Activated CD4-positive, alpha-beta T cell treated with anti-CD3 and anti-CD28 coated beads, Interleukin-2, amount 50 U/mL, for 1 hour (primary cell): ENCODE data around the gene SMOC2.
"Not testable (repeated sequence)": the region's sequence is repeated elsewhere in the genome, so short reads cannot be mapped to it uniquely, and the experiment has no call there.

ENCODE experiments used
- DNase-seq: peaks from one replicate; pipeline ENCODE4 v3.0.0-alpha.2; 2020

Gene SMOC2

GRCh38 chr6:168692193-168692914 is 251.4 kb downstream of the SMOC2 start:
- no peak for DNase-seq

GRCh38 chr6:168692915-168693257 is 251.9 kb downstream of the SMOC2 start:
- DNase-seq = not testable (repeated sequence)

DNA sequence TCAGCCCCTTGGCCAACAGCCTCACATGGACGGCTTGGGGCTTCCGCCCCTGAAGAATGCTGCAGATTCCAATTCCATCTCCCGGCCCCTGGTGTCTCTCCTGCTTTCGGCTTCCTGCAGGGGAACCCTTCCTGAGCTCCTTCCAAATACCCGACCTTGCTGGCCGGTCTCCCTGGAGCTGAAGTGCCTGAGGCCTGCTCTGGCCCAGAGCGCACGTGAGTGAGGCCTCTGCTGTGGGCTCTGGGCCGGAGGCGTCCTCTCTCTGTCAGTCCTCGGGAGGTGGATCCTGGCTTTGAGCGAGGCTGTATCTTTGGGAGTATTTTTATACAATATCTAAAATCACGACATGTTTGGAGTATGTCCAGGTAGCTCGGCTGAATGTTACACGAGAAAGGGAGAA is 253.8 kb downstream of the SMOC2 start:
- not testable (repeated sequence) for DNase-seq

- DNase-seq = no peak
These were observed 254.7 kb downstream of the SMOC2 start for GRCh38 chr6:168695701-168696100.

- DNase-seq = no peak
These were observed 257.9 kb downstream of the SMOC2 start for GRCh38 chr6:168698923-168699322.

DNA sequence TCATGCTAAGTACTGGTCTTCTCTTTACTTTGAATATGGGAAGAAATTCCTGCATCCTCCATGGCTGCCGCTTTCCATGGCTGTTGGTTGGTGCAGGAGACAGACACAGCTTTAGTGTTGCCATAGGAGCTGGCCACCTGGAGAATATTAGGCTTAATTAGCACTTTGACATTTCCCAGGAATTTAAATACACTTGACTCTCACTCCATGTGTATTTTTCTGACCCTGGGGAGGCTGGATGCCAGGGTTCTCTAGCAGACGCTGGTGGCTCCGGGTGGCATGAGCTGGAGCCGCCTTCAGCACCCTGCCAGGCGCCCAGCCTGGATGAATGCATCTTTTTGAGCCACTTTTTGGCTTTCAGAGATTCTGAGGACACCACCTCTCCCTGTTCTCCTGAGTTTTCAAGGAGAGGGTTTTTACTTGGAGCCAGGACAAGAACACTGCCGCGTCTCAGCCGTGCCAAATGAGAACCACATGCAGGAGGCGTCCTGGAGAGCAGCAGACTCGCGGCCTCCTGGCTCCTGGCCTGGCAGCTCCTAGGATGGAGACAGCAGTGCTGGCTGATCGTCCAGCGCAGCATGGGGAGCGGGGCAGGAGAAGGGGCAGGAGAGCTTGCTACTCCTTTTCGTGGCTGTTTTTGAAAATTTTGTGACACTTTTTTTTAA is 258.8 kb downstream of the SMOC2 start:
- no peak for DNase-seq

DNA sequence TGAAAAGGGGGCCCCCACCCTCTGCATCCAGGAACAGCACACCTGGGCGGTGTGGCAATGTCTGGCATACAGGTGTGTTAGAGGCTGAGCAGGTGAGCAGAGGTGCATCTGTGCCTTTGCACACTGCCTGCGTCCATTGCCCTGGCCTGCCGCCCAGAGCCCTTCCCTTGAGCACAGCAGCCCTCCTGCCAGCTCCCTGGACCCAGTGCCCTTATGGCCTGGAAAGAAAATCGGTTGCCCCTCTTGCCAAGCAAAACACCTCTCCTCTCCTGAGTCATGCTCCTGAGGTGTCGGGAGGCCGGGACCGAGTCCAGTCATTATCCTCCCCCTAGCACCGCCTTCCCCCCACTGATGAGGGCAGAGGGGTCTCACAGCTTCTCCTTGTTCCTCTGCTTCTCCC is 259.9 kb downstream of the SMOC2 start:
- DNase-seq = no peak

DNA sequence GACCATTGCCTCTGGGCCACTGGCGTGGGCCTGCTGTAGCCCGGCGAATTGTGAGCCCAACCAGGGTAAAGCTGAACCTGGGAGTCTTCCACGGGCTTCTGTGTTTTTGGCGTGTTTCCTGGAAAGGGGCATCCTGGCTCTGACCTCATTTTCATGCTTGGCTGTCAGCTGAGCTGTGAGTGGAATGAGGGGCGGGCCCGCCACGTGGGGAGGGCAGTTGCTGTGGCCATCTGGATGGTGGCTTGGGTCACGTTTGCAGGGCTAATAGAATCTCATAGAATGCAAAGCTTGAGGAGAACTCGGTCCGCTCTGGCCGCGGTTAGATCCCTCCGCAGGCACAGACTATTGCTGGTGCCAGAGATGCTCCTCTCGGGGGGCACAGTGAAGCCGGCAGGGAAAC is 263.0 kb downstream of the SMOC2 start:
- no peak for DNase-seq

GRCh38 chr6:168704678-168705077 is 263.7 kb downstream of the SMOC2 start:
- DNase-seq = no peak

- DNase-seq = not testable (repeated sequence)
These were observed 264.3 kb downstream of the SMOC2 start for GRCh38 chr6:168705271-168705670.

DNA sequence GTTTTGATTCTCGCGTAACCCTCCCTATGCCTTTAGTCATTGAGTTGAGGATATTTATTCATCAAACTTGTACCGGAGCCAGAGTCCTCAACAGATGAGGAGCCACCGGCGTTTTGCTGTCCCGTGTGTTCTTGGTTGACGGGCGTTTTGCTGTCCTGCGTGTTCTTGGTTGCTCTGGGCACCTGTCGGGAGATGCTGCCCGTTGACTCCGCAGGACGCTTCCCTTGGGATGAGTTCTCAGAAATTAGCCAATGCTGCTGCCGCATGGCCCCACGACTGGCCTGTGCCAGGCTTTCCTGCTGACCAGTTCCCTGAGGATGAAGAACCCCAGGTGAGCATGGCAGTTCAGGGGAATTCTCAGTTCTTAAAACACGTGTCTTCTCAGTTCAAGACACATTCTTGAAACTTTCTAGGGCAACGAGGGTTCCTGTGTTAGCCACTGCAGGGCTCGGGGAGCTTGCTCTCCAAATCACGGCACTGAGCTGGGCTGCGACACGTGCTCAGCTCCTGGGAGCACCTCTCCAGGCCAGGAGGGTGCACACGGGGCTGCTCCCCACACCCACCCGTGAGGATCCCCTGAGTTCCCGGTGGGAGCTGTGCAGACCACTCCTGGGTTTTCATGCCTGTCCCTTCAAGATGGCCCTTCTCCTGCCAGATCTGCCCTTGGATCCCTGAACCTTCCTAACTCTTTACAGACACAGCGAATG is 265.6 kb downstream of the SMOC2 start:
- DNase-seq = no peak

DNA sequence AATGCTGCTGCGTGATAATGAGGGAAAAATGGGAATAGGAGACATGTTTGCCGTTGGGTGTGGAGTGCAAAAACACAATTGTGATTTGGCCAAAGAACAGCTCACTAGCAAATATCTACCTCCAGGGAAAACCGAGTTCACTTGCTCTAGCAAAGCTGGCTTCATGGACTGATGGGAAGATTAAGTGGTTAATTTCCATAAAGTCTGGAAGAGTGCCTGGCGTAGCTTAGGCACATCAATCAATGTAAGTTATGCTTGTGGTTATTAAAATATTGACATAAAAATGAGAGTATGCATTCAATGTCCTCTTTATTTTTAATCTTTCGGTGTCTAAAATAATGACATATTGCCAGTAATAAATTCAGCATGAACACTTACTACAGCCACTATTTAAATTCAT is 267.5 kb downstream of the SMOC2 start:
- DNase-seq = no peak

- no peak for DNase-seq
These were observed 268.0 kb downstream of the SMOC2 start for GRCh38 chr6:168708984-168709383.

DNA sequence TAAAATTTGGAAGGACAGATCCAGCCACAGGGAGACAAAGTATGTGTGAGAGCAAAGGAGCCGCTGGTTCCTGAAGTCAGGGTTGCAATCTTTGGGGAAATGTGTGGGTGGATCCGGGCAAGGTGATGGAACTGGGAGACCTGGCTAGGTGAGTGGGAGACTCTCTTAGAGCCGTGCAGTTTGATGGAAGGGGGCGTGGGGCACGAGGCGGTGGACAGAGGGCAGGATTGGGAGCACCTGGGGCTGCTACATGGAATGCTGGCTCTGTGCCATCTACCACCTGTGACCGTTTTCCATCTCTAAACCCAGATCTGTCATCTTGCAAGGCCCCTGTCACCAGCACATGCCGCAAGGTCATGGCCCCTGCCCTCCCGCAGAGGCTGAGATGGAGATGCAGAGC is 268.4 kb downstream of the SMOC2 start:
- no peak for DNase-seq

- DNase-seq = no peak
These were observed 269.0 kb downstream of the SMOC2 start for GRCh38 chr6:168709991-168710390.

- DNase-seq = no peak
These were observed 270.2 kb downstream of the SMOC2 start for GRCh38 chr6:168711049-168711640.

DNA sequence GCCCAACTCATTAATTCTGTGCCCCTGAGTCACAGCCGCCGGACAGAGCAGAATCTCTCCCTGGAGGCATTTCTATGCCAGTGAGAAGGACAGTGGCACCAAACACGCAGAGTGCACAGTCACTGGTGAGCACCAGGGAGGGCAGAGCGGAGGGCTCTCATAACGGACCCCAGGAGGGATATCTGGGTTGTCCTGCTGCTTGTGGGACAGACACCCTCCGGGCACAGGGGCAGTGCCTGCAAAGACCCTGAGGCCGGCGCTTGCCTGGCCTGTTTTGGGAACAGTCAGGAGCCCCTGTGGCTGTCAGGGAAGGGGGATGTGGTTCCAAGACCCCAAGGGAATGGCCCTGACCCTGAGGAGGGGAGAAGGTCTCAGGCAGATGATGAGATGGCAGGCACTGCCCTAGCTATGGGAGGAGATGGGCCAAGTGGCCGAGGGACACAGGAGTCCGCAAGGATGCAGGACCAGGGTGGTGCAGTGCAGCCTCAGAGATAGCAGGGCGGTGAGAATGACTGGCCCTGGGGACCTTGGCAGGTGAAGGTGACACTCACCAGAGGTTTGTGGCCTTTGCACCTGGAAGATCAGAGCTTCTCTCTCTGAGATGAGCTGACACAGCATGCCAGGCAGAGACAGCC is 270.8 kb downstream of the SMOC2 start:
- no peak for DNase-seq

- no peak for DNase-seq
These were observed 272.0 kb downstream of the SMOC2 start for GRCh38 chr6:168712993-168713392.

GRCh38 chr6:168713839-168714238 is 272.9 kb downstream of the SMOC2 start:
- no peak for DNase-seq

DNA sequence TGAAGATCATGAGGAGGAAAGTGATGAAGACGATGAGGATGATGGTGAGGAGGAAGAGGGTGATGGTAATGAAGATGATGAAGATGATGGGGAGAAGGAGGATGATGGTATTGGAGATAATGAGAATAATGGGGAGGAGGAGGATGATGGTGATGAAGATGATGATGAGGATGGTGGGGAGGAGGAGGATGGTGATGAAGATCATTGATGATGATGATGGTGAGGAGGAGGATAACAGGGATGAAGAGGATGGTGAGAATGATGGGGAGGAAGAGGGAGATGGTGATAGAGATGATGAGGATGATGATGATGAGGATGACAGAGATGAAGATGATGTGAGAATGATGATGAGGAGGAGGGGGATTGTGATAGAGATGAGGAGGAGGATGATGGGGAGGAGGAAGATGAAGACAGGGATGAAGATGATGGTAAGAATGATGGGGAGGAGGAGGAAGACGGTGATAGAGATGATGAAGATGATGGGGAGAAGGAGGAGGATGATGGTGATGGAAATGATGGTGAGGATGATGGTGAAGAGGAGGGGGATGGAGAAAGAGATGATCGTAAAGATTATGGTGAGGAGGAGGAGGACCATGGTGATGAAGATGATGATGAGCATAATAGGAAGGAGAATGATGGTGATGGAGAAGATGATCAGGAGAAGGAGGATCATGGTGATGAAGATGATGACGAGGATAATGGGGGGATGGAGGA is 273.7 kb downstream of the SMOC2 start:
- DNase-seq = no peak

GRCh38 chr6:168715643-168716481 is 274.9 kb downstream of the SMOC2 start:
- no peak for DNase-seq

GRCh38 chr6:168716581-168716980 is 275.6 kb downstream of the SMOC2 start:
- no peak for DNase-seq
